A673 (cell line): Measurements from ENCODE around the gene NKD2. TPM values are rescaled to one million over a fixed set of nuclear protein-coding genes. Genes with fewer than 3 reads are reported as not detected.

Experiments used
- BruUV-seq: library from RNA; stranded (reverse); fragments of 400-500 nt; replicated peaks from 2 replicates; lab custom pipeline; 2021; lab: Mats Ljungman, UMichigan
- CTCF ChIA-PET: fragments of 300-600 bp; sonication (Branson Sonifier 250); formaldehyde crosslinking; loops from one replicate; lab custom pipeline; 2022; ENCODE audit warnings: antibody characterized with exemption; lab: Charles Lee
- POLR2A ChIA-PET: fragments of 300-600 bp; sonication (Branson Sonifier 250); formaldehyde crosslinking; loops from one replicate; lab custom pipeline; 2022; ENCODE audit warnings: antibody characterized with exemption; ENCODE audit not compliant: low non-redundant PET; lab: Charles Lee
- DNase-seq: peaks from one replicate; pipeline ENCODE4 v3.0.0-alpha.2; 2015; ENCODE audit warnings: low spot score
- H3K27ac ChIP-seq: fragments of 200-600 bp; sonication (generic); 2 replicates; pipeline ENCODE4 v1.5.1; 2016; ENCODE audit warnings: mixed run types, low read depth, mild to moderate bottlenecking, mixed read lengths, antibody characterized with exemption, low read length; ENCODE audit not compliant: poor library complexity, severe bottlenecking
- H3K27me3 ChIP-seq: fragments of 200-600 bp; sonication (generic); replicated peaks from 2 replicates; pipeline ENCODE4 v1.6.1; 2017; ENCODE audit warnings: mixed run types, low read depth, mild to moderate bottlenecking, mixed read lengths, antibody characterized with exemption, low read length; ENCODE audit not compliant: insufficient read depth, poor library complexity
- H3K36me3 ChIP-seq: fragments of 200-600 bp; sonication (generic); 2 replicates; pipeline ENCODE4 v1.6.1; 2016; ENCODE audit warnings: mixed run types, mild to moderate bottlenecking, mixed read lengths, antibody characterized with exemption, low read length; ENCODE audit not compliant: insufficient read depth, poor library complexity, severe bottlenecking
- H3K4me1 ChIP-seq: fragments of 200-600 bp; sonication (generic); 2 replicates; pipeline ENCODE4 v1.6.1; 2017; ENCODE audit warnings: mixed run types, mild to moderate bottlenecking, mixed read lengths, antibody characterized with exemption, low read length; ENCODE audit not compliant: insufficient read depth, poor library complexity, severe bottlenecking
- H3K4me3 ChIP-seq: fragments of 200-600 bp; sonication (generic); 2 replicates; pipeline ENCODE4 v1.5.1; 2016; ENCODE audit warnings: low read depth, mixed run types, mild to moderate bottlenecking, mixed read lengths, low read length; ENCODE audit not compliant: poor library complexity, severe bottlenecking
- H3K9me3 ChIP-seq: fragments of 200-600 bp; sonication (generic); 2 replicates; pipeline ENCODE4 v1.6.1; 2016; ENCODE audit warnings: mixed run types, low read depth, mild to moderate bottlenecking, mixed read lengths, antibody characterized with exemption, low read length; ENCODE audit not compliant: poor library complexity, severe bottlenecking
- EZH2 ChIP-seq: fragments of 200-600 bp; sonication (generic); IDR thresholded peaks from 2 replicates; pipeline ENCODE4 v1.6.1; 2017; ENCODE audit warnings: borderline replicate concordance, low read depth, mild to moderate bottlenecking, mixed read lengths, antibody characterized with exemption, low read length; ENCODE audit not compliant: poor library complexity, severe bottlenecking
- intact Hi-C: fragments of 100-400 bp; cut with micrococcal nuclease; formaldehyde crosslinking; loops from one replicate; pipeline ENCODE4 v1.10.0; 2022; ENCODE audit not compliant: unreplicated experiment
- total RNA-seq: library from RNA; stranded (reverse); gene quantifications from 2 replicates; pipeline ENCODE4 v1.2.3, GENCODE V29; 2021
- TF ChIP-seq, protein P1 (sequence below): fragments of 300-800, 200-600 bp; sonication (generic); conservative IDR thresholded peaks from 2 replicates; pipeline ENCODE4 v1.5.1; 2017; ENCODE audit warnings: low read depth, mild to moderate bottlenecking, antibody characterized with exemption, low read length, moderate library complexity, mixed read lengths

Gene NKD2
- total RNA-seq, 1 experiment from 2014 or later, result 23.5 TPM

DNA sequence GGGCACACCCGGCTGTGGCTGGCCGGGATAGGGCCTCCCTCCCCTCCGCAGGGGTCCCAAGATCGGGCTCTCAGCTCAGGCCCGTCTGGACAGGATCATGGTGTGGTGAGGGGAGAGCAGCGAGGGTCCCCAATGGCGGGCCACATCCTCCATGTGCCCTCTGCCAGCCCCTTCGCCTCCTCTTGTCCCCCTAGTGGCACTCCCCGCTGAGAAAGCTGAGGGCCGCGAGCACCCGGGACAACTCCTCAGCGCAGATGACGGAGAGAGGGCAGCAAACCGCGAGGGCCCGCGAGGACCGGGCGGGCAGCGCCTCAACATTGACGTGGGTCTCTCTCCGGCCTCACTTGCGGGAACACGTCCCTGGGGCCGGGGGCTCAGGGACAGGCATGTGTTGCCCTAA lies 24.6 kb downstream of the NKD2 start:
- no peak for DNase-seq

DNA sequence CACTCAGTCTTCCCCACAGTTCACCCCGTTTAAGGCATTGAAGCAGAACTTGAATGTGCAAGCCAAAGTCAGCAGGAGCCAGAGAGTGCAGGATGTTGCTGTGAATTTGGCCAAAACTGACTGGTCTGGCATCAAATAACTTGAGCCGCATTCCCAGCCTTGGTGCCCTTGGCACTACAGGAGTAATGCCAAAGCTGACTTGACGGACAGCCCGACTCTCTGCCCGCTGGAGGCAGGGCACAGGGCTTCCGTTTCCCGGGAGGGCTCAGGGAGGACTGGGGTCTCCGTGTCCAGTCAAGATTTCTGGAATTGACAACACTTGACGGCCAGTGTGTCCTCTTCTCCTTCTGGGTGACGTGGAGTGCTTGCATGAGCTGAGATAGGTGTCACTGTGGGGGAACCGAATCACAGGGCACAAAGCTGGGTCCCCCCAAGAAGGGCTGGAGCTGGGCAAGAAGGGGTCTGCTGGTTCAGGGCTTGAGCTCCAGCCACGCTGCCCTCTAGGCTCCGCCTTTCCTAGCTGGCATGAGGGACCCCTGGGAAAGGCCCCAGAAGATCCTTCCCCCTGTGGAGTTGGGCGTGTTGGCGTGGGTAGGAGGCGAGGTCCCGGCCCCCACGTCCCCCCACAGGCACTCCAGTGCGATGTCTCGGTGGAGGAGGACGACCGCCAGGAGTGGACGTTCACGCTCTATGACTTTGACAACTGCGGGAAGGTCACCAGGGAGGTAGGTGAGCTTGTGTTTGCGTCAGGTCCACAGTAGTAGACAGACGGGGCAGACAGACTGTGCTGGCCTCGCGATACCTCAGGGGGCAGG lies 25.2 kb downstream of the NKD2 start:
- TF ChIP-seq, protein P1, sequence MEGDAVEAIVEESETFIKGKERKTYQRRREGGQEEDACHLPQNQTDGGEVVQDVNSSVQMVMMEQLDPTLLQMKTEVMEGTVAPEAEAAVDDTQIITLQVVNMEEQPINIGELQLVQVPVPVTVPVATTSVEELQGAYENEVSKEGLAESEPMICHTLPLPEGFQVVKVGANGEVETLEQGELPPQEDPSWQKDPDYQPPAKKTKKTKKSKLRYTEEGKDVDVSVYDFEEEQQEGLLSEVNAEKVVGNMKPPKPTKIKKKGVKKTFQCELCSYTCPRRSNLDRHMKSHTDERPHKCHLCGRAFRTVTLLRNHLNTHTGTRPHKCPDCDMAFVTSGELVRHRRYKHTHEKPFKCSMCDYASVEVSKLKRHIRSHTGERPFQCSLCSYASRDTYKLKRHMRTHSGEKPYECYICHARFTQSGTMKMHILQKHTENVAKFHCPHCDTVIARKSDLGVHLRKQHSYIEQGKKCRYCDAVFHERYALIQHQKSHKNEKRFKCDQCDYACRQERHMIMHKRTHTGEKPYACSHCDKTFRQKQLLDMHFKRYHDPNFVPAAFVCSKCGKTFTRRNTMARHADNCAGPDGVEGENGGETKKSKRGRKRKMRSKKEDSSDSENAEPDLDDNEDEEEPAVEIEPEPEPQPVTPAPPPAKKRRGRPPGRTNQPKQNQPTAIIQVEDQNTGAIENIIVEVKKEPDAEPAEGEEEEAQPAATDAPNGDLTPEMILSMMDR, result no peak
- no peak for TF ChIP-seq EZH2
- POLR2A ChIA-PET, result no interaction called here
- Histone ChIP-seq H3K4me1 (peaks cover 20% of the 10 kb centered on the region), H3K36me3 (peaks cover 5% of the 10 kb centered on the region), H3K4me3 (no peak overlapping the region), H3K9me3 (no peaks in the 10 kb centered on the region), H3K27me3 (no peaks in the 10 kb centered on the region), H3K27ac (no peak overlapping the region)
- intact Hi-C loops, result no loop called here
- CTCF ChIA-PET, result no interaction called here
- no TSS peak for BruUV-seq
- DNase-seq, result no peak

More for the DNA sequence above, 24.6 kb downstream of the NKD2 start:
- CTCF ChIA-PET, result no interaction called here
- TF ChIP-seq, protein P1, result no peak
- no peak for TF ChIP-seq EZH2
- BruUV-seq, result no TSS peak
- Histone ChIP-seq H3K36me3 (peaks cover 5% of the 10 kb centered on the region), H3K27me3 (no peaks in the 10 kb centered on the region), H3K4me3 (no peak overlapping the region), H3K4me1 (peaks cover 14% of the 10 kb centered on the region), H3K9me3 (no peaks in the 10 kb centered on the region), H3K27ac (no peak overlapping the region)
- intact Hi-C loops, result no loop called here
- POLR2A ChIA-PET, result no interaction called here

DNA sequence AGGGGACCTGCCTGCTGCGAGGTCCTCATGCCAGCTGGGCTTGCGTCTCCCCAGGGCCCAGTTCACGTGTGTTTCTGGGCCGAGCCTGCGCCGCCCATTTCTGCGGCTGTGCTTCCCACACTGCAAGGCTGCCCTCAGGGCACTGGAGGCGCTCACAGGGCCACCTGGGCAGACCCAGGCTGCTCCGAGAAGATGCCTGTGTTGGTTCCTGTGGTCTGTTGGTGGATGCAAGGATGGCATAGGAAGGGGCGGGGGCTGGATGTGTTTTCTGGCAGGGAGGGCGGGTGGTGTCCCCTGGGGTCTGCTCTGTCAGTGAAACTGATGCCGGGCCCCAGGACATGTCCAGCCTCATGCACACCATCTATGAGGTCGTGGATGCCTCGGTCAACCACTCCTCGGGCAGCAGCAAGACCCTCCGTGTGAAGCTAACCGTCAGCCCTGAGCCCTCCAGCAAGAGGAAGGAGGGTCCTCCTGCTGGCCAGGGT lies 25.9 kb downstream of the NKD2 start:
- Histone ChIP-seq H3K4me1 (peaks cover 24% of the 10 kb centered on the region), H3K9me3 (no peaks in the 10 kb centered on the region), H3K27ac (no peak overlapping the region), H3K36me3 (peaks cover 5% of the 10 kb centered on the region), H3K27me3 (no peaks in the 10 kb centered on the region), H3K4me3 (no peak overlapping the region)
- no peak for DNase-seq
- ChIA-PET CTCF (no interaction called here), POLR2A (no interaction called here)
- TF ChIP-seq, protein P1, result no peak
- TF ChIP-seq EZH2, result no peak
- intact Hi-C loops, result no loop called here
- BruUV-seq, result no TSS peak
